Lung microvascular endothelial cell (primary cell): ENCODE measurements around the gene PLA2G4D. TPM values are rescaled to one million over a fixed set of nuclear protein-coding genes. Genes with fewer than 3 reads are reported as not detected.

Experiments
- DNase-seq, 2 donors: peaks; one replicate each; pipeline versions ENCODE4 v3.0.0 to v3.0.0-alpha.2; 2010; ENCODE audit warnings: low read depth in 2 of 2
- total RNA-seq: library from RNA; depleted of rRNA; stranded (reverse); fragments of >200 nt; gene quantifications from 2 replicates; pipeline ENCODE4 v1.2.1, GENCODE V29; 2014

PLA2G4D gene
- total RNA-seq, 1 donor from 2014 or later, result not detected

DNA sequence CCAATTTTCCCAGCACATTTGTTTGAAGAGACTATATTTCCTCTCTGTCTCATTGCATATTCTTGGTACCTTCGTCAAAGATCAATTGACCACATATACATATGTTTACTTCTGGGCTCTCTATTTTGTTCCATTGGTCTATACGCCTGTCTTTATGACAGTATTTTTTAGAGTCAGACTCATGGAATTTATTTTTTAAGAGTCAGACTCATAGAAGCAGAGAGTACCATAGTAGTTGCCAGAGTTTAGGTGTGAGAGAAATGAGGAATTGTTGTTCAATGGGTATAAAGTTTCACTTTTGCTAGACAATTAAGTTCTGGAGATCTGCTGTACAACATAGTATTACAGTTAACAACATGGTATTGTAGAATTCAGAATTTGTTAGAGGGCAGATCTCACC is 35.0 kb upstream of the PLA2G4D start:
- no peak for DNase-seq

DNA sequence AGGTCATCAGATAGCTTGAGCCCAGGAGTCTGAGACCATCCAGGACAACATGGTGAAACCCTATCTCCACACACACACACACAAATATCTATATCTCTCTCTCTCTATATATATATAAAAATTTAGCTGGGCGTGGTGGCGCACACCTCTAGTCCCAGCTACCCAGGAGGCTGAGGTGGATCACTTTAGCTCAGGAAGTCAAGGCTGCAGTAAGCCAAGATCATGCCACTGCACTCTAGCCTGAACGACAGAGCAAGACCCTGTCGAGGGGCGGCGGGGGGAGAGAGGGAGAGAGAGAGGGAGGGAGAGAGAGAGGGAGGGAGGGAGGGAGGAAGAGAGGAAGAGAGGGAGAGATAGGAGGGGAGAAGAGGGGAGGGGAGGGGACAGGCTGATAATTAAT is 34.1 kb upstream of the PLA2G4D start:
- DNase-seq, result no peak

DNA sequence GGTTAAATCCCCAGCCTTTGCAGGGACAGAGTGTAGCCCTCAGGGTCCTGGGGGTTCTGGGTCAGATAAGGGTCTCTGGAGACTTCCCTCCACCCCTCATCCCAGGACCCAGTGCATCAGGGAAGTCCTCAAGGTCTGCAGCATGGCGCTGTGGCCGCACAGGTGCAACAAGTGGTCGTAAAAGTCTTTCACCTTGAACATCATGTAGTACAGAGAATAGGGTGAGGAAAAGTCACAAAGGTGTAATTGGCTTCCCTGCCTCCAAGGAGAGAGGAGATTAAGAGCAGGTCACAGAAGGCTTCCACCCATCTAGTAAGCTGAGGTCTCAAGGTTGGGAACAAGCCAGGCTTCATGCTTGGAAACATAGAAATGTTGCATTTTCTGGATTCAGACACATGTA is 29.2 kb upstream of the PLA2G4D start:
- no peak for DNase-seq

DNA sequence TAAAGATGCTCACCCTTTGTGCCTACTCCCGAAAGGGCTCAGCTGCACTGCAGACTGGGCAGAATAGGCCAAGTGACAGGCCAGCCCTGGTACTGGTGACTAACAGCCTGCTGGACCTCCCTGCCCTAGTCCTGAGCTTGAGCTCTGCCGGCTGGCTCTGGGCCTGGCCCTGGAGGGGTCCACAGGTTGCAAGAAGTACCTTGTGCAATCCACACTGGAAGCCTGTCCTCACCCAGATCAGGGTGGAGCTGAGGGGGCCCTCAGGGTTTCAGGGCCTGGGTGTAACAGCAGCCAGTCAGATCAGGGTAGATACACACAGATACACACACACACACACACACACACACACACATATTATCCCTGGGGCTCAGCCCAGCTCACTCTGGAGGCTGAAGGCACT is 27.3 kb upstream of the PLA2G4D start:
- DNase-seq, result no peak

GRCh38 chr15:42121021-42121420 is 26.7 kb upstream of the PLA2G4D start:
- DNase-seq, result no peak

GRCh38 chr15:42120285-42120684 is 25.9 kb upstream of the PLA2G4D start:
- DNase-seq, result no peak

DNA sequence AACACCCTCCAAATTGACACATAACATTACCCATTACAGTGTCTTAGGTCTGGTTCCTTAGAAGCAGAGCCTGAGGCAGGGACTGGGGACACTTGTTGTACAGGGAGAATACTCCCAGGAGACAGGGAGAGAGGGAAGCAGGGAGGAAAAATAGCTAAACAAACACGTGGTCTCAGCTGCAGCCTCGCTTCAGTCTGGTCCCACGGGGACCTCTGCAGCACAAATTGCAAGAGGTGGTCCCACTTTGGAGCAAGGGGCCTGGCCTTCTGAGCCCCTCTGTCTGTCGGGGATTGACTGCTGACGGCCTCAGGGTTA is 25.0 kb upstream of the PLA2G4D start:
- DNase-seq, result no peak

DNA sequence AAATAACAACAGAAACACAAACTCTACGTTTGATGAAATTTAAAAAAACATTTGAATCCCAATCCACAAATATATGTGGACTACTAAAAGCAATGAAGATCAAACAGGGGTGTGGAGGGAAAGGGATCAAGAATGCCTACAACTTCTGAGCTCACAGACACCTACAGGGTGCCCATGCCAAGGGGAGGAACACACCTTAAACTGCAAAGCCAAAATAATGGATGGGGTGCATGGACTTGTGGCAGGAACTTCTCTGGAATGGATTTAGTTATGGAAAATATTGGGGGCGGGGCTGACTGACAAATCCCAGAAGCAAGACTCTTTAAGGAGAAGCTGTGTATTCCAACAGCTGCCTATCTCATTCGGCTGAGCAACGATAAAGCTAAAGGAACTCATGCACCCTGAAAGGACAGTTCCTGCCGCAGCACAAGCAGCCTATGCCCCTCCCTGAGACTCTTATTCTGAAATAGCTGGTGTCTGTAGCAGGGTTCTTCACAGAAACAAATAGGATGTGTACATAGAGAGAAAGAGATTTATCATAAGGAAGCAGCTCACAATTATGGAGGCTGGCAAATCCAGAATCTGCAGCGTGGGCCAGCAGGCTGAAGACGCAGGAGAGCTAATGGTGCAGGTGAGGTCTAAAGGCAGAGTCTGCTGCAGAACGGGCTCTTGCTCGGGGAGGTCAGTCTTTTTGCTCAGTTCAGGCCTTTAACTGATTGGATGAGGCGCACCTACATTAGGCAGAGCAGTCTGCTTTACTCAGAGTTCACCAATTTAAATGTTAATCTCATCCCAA is 24.5 kb upstream of the PLA2G4D start:
- DNase-seq, result no peak

DNA sequence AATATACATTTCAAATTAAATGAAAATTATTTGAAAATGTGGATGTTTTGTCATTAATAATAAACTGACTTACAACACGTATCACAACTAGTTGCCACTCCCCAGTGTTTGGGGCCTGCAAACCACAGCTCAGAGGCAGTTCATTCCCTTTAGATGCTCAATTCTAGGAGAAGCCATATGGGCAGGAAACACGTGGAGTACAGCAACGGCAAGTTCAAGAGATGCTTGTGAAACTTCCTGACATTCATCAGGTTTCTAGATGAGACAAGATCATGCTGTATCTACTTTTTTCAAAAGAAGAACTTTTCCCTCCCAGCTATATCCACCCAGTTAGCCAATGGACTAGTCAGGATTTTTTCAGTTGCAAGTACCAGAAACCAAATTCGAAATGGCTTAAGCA is 17.6 kb upstream of the PLA2G4D start:
- no peak for DNase-seq

GRCh38 chr15:42110367-42110766 is 16.0 kb upstream of the PLA2G4D start:
- DNase-seq, result no peak

GRCh38 chr15:42108806-42109205 is 14.4 kb upstream of the PLA2G4D start:
- no peak for DNase-seq

GRCh38 chr15:42108189-42108588 is 13.8 kb upstream of the PLA2G4D start:
- no peak for DNase-seq

GRCh38 chr15:42107473-42107872 is 13.1 kb upstream of the PLA2G4D start:
- peak; percentile 17 to 54 for DNase-seq

DNA sequence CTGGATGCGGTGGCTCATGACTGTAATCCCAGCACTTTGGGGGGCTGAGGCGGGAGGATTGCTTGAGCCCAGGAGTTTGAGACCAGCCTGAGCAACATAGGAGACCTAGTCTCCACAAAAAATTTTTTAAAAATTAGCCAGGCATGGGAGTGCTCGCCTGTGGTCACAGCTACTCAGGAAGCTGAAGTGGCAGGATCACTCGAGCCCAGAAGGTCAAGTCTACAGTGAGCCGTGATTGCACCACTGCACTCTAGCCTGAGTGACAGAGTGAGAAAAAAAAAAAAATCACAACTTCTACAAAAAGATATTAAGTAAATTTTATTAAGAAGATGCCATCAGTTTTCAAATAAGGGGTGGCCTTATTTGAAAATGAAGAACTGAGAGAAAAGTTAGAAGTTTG is 11.9 kb upstream of the PLA2G4D start:
- DNase-seq, result no peak

DNA sequence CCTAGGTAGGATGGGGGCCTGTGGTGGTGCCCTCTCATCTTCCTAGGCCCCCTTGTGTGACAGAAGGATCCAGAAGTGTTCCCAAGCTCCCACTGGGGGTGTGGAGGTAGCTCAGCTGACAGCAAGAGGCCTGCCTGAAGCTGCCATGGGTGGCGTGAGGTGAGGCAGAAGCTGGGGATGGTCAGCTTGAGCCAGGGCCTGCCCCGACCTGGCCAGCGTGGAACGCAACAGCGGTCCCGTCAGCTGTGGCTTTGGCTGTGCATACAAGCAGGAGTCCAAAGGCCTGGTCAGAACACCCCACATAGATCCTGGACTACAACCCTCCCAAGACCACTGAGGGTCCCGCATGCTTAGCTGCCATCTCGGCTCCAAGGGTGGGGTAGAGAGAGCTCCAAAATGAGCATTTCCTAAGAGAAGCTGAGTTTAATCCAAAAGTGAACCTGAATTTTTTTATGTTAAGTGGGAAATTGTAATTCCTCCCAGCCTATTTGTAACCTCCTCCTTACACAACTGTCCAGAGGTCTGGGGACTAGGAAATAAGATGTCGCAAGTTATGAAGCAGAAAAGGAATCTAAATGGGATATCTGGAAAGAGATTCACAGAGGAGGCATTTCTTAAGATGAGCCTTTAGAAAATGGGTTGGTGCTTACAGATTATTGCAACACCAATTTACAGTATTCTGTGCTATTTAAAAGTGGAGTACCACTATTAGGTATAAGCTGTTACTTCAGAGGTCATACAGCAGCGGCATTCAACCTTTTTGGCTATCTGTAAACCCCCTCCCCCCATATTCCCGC is 9.9 kb upstream of the PLA2G4D start:
- DNase-seq, result no peak

DNA sequence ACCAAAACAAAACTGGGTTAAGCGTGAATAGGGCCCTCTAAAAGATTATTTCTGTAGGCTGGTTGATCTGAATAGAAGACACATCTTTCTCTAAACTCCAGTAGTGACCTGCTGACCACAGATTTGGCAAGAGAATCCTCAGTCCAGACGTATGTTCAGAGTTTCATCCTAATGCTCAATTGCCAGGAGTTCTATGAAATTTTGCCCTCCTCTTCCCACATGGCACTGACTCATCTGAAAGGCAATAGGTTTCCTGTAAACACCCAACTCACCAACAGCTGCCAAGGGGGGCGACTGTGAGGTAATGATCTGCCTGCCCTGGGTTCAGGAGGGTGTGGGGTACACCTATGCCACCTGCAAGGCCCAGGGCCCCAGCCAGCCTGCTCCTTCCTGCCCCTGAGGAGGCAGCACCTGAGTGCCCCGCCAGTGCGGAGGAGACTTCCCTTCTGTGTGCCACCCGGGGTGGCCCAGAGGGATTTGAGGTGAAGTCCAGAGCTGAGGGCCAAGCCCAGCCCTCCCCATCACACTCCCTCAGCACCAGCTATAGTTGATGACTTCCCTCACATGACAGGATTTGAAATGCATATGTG is 8.4 kb upstream of the PLA2G4D start:
- peak; percentile 36 to 47 for DNase-seq

GRCh38 chr15:42101861-42102260 is 7.5 kb upstream of the PLA2G4D start:
- DNase-seq, result no peak

DNA sequence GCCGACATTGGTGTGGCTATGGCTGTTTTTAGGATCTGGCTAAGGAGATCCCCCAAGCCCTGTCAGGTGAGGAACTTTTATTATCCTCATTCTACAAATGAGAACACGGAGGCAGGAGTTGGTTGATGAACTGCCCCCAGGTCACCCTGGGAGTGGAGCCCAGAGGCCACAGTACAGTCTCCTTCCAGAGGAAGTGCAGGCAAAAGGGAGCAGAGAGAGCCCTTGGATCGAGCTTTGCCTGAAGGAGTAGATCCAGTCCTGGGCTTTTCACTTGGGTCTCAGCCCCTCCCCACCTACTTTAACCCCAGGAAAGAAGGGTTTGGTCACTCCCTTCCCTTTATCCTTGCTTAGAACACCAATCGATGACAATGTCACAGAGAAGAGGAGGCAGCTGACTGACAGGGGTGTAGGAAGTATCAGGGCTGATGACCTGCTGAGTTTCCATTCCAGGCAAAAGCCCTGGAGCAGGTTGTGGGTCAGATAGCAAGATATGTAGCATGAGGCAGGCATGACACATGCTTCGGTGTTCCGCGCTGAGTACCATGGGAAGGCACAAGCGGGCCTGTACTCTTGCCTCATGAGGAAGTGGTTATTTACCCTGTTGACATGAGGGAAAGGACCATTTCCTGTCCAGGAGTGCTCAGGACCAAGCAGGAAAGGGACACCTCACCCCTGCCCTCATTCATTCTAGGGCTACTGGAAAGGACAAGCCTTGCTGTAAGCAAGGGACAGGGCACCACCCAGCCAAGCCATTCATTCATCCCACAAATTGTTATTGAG is 5.8 kb upstream of the PLA2G4D start:
- DNase-seq, result peak; percentile 41 to 82

DNA sequence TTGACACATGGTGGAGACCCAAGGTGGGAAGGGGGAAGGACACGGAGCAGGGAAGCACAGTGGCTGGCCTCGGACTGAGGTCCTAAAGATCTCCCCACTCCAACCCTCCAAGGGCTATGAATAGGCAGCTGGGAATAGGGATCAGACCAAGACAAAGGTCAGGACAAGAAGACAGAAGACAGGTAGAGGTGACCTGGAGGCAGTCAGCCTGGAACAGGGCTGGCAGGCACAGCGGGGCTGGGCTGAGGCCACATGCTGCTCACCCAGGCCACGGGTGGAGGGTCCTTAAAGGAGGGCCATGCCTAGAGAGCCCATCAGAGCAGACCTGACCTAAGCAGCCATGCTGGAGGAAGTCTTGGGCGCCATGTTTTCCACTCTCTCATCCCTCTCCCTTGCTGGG is 2.7 kb upstream of the PLA2G4D start:
- DNase-seq, result no peak

GRCh38 chr15:42093966-42094365 is 396 bp downstream of the PLA2G4D start:
- no peak for DNase-seq

GRCh38 chr15:42092398-42093318 is 1.7 kb downstream of the PLA2G4D start:
- no peak for DNase-seq
